G401 (cell line): ENCODE measurements around the gene ZNRF2. TPM values are rescaled to one million over a fixed set of nuclear protein-coding genes. Genes with fewer than 3 reads are reported as not detected.

Experiments used
- DNase-seq: peaks from one replicate; pipeline ENCODE4 v3.0.0-alpha.2; 2015; ENCODE audit warnings: low spot score
- in situ Hi-C: cut with HindIII; loops from 2 replicates; pipeline ENCODE4 v1.10.0; 2016; ENCODE audit warnings: low sequenced_read_pairs, mixed read lengths
- total RNA-seq: library from RNA; depleted of rRNA; stranded (reverse); fragments of >200 nt; shearing (Covaris generic); gene quantifications from 2 replicates; pipeline ENCODE4 v1.2.3, GENCODE V29; 2014

Gene ZNRF2
- total RNA-seq, 1 experiment from 2014 or later: 3.4 TPM

GRCh38 chr7:30344513-30344912 is 60.1 kb downstream of the ZNRF2 start:
- in situ Hi-C loops: no loop called here
- DNase-seq: no peak

GRCh38 chr7:30347226-30348082 is 63.1 kb downstream of the ZNRF2 start:
- DNase-seq: no peak
- in situ Hi-C loops: no loop called here

DNA sequence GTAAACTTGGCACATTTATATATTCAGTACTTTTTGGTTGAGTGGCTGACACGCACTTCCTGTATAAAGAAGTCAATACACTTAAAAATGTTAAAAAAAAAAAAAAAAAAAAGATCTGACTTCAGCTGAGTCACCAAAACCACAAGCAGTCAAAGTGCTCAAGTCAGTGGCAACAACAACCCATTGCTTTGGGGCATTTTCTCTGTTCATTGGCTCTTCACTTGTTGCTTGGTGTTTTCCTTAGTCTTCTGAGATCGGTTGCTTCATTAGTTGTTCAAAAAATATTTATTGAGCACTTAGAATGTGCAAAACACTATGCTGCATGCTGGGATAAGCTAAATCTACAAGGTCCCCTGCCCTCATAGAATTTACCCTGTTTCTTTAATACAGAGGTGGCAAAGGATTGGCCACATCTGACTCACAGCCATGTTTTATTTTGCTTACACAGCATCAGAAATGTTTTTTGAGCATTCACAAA is 63.7 kb downstream of the ZNRF2 start:
- DNase-seq: no peak
- in situ Hi-C loops: no loop called here

GRCh38 chr7:30349170-30349569 is 64.8 kb downstream of the ZNRF2 start:
- in situ Hi-C loops: no loop called here
- DNase-seq: no peak

DNA sequence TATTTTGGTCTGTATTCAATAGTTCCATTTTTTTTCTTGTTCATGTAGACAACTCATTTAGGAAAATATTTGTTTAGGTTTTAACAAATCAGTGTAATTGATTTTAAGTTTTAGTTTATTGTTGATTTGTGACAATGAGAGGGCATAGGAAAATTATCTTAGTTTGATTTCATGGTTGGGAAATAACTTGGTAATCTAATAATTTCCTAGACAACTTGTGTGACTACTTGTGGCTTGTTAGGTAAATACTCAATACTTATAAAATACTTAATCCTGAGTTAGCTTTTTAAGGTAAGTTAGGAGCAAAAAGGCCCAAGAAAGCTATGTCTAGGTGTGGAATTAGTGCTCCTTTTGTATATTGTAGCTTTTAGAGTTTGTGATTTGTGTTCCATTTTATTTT is 65.4 kb downstream of the ZNRF2 start:
- no peak for DNase-seq
- in situ Hi-C loops: no loop called here

GRCh38 chr7:30351286-30351685 is 66.9 kb downstream of the ZNRF2 start:
- in situ Hi-C loops: no loop called here
- DNase-seq: no peak

DNA sequence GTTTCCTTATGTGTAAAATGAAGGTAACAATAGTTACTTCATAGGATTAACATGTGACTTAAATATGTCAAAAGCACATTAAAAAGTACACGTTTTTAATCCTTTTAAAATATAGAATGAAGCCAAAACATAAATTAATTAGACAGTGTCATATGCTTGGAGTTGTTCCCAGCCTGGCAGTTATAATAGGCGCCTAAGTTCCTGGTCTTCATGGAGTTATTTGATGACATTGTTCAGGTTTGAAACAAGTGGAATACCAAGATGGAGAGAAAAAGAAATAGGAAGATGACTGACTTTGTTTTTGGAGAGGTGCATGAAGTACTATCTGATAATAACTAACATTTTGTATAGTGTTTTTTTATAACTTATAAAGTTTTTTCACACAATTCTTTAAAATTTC is 67.3 kb downstream of the ZNRF2 start:
- in situ Hi-C loops: no loop called here
- DNase-seq: no peak

DNA sequence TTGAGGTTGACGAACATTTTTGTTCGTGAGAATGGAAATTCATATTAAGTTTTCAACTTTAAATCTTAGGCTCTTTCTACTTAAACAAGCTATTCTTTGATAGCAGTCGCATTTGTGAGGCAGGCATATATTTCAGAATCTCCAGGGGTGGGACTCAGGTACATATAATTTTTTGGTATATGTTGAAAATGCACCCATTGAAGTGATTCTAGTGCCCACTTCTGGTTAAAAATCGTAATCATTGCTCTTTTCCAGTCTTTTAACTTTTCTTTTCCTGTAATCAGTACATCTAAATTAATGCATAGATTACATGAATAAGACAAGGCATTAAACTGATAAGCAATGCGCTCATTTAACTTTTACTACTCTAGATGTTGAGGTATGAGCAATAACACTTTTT is 67.8 kb downstream of the ZNRF2 start:
- in situ Hi-C loops: no loop called here
- no peak for DNase-seq

DNA sequence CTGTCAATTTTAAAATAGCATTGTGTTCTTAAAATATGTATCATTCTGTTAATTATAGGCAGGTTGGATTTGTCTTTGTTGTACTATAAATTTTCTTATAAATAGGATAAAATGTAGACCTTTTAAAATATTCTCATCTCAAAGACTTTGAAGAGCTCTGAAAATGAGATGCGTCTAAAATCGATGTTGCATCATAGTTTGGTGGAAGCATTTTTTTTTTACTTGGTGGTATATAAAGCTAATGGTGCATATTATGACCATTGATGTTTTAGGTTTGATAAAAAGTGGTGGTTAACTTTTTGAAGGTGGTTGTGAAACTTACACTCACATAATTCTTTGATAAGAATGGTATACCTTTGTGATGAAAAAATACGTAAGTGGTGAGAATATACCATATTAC is 69.1 kb downstream of the ZNRF2 start:
- no peak for DNase-seq
- in situ Hi-C loops: no loop called here

GRCh38 chr7:30353932-30354607 is 69.7 kb downstream of the ZNRF2 start:
- in situ Hi-C loops: no loop called here
- no peak for DNase-seq

DNA sequence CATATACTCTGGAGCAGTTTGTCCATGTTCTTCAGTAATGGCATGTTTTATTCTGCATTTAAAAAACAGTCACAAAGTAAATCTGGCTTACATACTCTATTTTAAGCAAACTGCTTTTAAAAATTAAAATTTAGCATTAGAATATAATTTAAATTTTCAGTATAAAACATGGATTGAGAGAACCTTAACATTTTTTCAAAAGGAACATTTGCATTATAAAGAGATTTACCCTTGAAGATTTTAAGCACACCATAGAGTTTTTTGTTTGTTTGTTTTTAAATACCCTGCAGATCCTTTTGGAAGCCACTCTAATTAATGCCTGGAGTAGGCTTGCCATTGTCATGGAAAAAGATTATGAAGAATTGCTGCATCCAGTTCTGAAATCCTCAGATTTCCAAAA is 70.4 kb downstream of the ZNRF2 start:
- in situ Hi-C loops: no loop called here
- no peak for DNase-seq

- no peak for DNase-seq
- in situ Hi-C loops: no loop called here
Observed at GRCh38 chr7:30359957-30360356, 75.6 kb downstream of the ZNRF2 start.

GRCh38 chr7:30363778-30364563 is 79.6 kb downstream of the ZNRF2 start:
- DNase-seq: no peak
- in situ Hi-C loops: no loop called here

- DNase-seq: no peak
- in situ Hi-C loops: no loop called here
Observed at GRCh38 chr7:30364773-30365172, 80.4 kb downstream of the ZNRF2 start.

GRCh38 chr7:30365621-30366020 is 81.2 kb downstream of the ZNRF2 start:
- no peak for DNase-seq
- in situ Hi-C loops: no loop called here

- in situ Hi-C loops: no loop called here
Observed at GRCh38 chr7:30366606-30367005, 82.2 kb downstream of the ZNRF2 start.

GRCh38 chr7:30367561-30367960 is 83.2 kb downstream of the ZNRF2 start:
- in situ Hi-C loops: no loop called here
- DNase-seq: no peak

More at GRCh38 chr7:30366606-30367005, 82.2 kb downstream of the ZNRF2 start:
- no peak for DNase-seq

GRCh38 chr7:30369879-30370278 is 85.5 kb downstream of the ZNRF2 start:
- no peak for DNase-seq
- in situ Hi-C loops: no loop called here

DNA sequence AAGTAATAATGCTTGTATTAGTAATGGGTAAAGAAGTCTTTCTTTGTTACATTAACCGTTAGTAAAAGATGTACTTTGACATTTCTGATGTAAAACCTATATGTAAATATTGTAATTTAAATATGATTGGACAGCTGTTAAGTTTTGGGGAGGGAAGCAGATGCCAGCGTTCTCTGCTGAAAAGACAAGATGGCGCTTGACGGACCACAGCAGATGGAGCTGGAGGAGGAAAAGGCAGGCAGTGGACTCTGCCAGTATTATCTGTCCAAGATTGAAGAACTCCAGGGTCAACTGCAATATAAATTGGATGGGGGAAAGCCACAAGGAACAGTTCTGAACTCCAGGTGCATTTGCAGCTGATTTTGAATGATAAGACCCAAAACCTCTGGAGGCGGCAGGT is 86.9 kb downstream of the ZNRF2 start:
- no peak for DNase-seq
- in situ Hi-C loops: no loop called here

GRCh38 chr7:30378275-30378674 is 93.9 kb downstream of the ZNRF2 start:
- no peak for DNase-seq
- in situ Hi-C loops: no loop called here
